ENCODE results near the gene XIRP2.

GRCh38 chr2:166900700-166901099 lies 12.4 kb downstream of the XIRP2 start:
- TF ChIP-seq CTCF (IDR thresholded peaks at IDR 0.05) (peak; percentile 56), EZH2 (IDR thresholded peaks at IDR 0.05) (no peak), EZH2phosphoT487 (IDR thresholded peaks at IDR 0.05) (no peak)

All from neural progenitor cell (in vitro differentiated cells).